Ureter (tissue), 1 donor: Measurements from ENCODE around the gene UBE2D4. TPM values are rescaled to one million over a fixed set of nuclear protein-coding genes. Genes with fewer than 3 reads are reported as not detected.
"Not testable (repeated sequence)": the region's sequence is repeated elsewhere in the genome, so short reads cannot be mapped to it uniquely, and the experiment has no call there.

Experiments
- DNase-seq: peaks from one replicate; pipeline ENCODE4 v3.0.0-alpha.2; 2020; ENCODE audit warnings: low spot score
- total RNA-seq: library from RNA; stranded (reverse); gene quantifications from one replicate; pipeline ENCODE4 v1.2.4, GENCODE V29; 2023
- donor health status: DM: yes; HTN: yes; CAD: no.

The UBE2D4 gene
- total RNA-seq, 1 donor from 2014 or later: 27.4 TPM

DNA sequence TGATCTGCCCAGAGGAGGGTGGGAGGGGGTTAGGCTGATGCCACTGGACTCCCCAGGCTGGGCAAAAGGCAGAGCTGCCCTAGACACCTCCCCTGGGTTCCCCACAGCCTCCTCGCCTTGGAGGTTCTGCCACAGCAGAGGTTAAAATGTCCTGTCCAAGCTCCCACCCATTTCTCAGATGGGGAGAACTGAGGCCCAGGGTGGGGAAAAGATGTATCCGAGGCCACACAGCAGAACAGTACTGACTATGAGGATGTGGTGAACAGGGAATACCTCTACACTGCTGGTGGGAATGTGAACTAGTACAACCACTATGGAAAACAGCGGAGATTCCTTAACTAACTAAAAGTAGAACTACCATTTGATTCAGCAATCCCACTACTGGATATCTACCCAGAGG lies 40.2 kb downstream of the UBE2D4 start:
- DNase-seq: not testable (repeated sequence)

DNA sequence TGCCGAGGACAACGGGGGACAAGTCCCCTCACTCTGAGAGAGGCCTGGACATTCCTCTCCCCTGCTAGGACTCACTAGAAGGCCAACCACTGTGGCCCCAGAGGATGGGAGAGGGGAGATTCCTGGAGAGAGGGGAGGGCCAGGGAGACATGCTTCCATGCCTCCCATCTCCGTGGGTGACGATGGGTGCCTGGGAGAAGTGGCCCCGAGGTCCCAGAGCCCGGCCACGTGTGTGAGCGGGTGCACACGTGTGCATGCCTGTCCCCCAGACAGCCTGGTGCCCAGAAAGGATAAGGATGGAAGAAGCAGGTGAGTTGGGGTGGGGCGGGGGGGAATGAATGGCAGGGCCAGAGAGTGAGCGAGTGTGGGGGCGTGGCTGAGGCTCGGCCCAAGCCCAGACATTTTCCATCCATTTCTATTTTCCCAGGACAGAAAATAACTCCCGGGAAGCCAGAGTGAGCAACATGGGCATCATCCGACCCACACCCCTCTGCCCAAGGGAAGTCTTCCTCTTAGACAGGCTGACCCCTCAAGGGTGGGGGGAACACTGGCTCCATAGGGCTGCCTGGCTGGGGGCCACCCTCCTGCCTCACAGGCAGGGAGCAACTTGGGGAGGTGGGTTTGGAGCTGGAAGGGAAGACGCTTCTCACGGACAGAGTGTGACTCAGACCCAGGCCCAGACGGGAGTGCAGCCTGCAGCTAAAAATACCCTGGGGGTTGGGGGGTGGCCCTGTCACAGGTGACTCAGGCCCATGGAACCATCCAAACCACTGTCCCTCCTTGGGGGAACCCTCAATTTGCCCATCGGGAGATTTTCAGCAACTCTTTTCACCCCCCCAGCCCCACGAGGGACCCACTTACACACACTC lies 42.2 kb downstream of the UBE2D4 start:
- not testable (repeated sequence) for DNase-seq

DNA sequence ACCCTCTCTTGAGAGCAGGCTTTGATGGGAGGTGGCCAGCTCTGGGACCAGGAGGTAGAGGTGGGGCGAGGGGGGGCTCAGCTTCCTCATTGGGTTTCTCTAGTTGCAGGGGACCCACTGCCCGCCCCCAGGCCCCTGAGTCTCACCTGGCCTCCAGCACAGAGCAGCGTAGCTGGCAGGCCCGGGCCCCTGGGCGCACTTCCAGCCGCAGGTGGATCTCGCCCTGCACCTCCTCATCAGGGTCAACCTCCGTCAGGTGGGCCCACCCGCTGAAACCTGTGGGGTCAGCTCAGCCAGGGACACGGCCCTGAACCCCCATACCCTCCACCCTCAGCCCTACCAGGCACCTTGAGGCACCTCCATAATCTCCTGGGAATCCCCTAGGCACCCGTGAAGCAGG lies 43.4 kb downstream of the UBE2D4 start:
- not testable (repeated sequence) for DNase-seq

DNA sequence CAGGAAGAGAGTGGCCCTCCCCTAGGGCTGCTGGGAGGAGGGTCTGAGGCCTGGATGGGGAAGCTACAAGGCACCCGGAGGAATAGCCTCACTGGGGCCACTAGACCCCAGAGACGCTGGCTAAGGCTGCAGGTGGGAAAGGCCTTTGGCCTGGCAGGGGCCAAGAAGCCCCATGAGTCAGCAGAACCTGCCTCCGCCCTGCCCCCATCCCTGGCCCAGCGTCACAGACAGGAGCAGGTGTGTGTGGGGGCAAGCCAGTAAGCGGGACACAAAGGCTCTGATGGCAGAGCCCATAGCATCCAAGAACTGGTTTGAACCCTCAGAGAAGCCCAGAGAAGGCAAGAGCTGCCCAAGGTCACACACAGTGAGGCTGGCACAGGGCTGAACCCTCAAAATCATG lies 44.5 kb downstream of the UBE2D4 start:
- not testable (repeated sequence) for DNase-seq

DNA sequence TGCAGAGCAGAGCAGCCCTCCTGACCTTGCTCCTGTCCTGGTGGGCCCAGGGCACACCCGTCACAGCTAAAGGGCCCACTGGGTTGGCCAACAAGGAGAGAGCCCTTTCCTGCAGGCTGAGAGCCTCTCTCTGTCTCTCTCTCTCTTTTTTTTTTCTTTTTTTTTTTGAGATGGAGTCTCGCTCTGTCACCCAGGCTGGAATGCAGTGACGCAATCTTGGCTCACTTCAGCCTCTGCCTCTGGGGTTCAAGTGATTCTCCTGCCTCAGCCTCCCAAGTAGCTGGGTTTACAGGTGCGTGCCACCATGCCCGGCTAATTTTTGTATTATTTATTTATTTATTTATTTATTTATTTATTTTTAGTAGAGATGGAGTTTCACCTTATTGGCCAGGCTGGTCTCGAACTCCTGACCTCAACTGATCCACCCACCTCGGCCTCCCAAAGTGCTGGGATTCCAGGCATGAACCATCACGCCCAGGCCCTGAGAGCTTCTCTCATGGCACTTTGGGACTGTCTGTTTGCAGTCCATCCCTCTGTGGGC lies 47.9 kb downstream of the UBE2D4 start:
- not testable (repeated sequence) for DNase-seq

DNA sequence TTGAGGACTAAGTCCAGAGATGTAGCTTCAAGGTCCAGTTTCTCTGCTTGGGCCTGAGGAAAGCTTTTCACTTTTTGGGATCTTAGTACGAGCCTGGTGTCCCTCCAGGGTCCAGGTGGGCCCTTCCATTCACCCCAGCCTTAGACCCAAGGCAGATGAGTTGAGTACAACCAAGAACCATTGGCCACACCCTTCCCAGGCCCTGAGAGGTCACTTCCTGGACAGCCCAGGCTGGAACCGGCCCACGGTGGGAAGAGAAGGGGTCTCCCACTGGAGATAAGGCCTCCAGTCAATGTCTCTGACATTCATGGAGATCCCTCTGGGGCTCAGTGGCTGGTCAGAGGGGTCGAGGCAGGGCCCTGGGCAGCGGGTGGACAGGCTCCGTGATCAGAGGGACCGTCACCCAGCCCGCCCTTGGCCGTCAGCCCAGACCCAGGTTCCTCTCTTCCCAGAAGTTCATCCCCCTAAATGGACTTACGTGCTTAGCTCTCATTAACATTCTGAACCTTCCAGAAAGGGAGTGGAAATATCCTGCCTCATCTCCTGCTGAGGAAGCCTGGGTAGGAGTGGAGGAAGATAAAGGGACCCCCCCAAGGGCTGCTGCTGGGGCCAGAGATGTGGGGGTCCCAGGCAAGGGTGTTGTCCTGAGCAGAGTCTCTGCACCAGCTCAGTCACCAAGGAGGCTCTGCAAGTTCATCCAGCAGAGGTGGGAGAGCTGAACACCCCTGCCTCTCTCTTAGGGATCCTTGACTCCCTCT lies 48.7 kb downstream of the UBE2D4 start:
- not testable (repeated sequence) for DNase-seq

DNA sequence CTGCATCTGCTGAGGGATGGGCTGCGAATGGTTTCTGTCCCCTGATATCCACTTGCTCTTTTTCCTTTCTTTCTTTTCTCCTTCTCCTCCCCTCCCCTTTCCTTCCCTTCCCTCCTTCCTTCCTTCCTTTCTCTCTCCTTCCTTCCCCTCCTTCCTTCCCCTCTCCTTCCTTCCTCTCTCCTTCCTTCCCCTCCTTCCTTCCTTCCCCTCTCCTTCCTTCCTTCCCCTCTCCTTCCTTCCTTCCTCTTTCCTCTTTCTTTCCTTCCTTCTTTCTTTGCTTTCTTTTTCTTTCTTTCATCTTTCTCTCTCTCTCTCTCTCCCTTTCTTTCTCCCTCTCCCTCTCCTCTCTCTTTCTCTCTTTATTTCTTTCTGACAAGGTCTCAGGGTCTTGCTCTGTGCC lies 51.3 kb downstream of the UBE2D4 start:
- no peak for DNase-seq

DNA sequence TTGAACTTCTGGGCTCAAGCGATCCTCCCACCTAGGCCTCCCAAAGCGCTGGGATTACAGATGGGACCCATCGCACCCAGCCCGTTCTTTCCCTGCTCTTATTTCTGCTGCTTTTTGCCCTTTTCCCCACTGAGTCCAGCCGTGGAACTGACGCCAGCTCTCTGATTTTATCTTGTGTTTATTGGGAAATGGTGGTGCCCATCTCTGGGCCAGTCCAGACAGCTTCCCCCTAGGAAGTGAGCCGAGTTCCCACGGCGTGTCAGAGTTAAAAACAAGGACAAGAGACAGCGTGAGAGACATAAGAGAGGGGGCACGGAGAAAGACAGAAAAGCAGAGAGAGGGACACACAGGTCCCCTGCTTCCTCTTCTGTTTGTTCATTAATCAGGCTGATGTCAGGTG lies 51.9 kb downstream of the UBE2D4 start:
- peak; percentile 57 for DNase-seq

DNA sequence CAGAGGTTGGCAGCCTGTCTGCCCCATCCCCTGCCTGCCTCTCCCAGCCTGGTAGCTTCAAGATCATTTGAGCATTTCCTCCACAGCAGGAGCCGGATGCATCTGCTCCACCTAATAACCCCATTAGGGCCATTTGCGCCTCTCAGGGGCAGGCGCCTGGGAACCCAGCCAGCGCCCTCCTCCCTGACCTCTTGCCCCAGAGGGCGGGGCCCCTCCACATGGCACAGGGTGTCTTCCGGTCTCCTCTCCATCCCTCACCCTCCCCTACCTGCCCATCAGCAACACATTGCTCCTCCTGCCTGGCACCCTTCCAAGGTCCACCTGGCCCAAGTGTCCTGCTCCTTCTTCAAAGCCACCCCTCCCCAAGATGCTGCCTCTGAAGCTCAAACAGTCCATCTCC lies 56.6 kb downstream of the UBE2D4 start:
- not testable (repeated sequence) for DNase-seq

DNA sequence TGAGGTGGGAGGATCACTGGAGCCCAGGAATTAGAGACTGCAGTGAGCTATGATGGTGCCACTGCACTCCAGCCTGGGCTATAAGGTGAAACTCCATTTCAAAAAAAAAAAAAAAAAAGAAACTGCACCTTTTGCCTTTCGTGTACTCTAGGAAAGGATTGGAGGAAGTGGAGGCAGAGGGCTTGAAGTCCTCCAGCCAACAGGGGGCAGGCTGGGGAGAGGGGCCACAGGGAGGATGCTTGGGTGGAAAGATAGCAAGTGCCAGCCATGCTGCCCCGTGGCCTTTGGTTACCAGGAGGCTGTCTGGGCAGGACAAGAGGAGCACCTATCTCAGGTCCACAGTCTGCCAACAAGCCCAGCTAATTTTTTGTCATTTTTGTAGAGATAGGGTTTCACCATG lies 57.5 kb downstream of the UBE2D4 start:
- DNase-seq: not testable (repeated sequence)

DNA sequence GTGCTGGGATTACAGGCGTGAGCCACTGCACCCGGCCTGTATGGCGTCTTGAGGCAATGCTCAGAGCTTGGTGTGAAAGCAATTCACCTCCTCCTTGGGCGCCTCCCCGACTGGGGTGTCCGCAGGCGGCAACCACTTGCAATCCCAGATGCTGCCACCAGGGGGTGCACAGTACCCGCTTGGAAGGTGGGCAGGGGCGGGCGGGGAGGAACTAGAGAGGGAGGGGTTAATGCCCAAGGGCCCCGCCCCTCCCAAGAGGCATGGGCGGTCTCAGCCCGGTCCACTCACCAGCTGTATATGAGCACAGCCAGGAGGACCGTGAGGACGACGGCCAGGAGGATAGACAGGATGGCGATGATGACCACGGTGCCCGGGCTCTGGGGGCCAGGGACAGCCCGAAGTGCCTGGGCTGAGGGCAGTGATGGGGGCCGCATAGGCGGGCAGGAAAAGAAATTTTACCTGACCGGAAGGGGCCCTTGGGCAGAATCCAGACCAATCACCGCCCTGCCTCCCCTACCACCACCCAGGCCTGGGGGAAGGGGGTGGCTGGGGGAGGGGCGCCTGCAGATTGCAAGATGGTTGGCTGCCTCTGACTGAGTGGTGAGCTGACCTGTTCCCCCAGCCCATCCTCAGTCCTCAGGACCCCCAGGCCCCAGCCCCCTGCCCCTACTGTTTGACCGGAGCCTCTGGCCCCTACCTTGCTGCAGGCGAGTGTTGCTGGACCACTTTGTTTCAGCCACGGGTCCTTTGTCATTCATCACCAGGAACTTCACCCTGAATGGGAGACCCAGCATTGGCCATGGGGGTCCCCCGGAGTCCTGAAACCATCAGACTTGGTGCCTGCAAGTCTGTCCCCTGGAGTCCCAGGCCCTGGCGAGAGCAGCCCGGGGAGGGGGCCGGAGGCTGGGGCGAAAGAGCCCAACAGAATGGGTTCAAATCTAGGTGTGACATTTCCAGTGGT lies 59.9 kb downstream of the UBE2D4 start:
- DNase-seq: not testable (repeated sequence)

DNA sequence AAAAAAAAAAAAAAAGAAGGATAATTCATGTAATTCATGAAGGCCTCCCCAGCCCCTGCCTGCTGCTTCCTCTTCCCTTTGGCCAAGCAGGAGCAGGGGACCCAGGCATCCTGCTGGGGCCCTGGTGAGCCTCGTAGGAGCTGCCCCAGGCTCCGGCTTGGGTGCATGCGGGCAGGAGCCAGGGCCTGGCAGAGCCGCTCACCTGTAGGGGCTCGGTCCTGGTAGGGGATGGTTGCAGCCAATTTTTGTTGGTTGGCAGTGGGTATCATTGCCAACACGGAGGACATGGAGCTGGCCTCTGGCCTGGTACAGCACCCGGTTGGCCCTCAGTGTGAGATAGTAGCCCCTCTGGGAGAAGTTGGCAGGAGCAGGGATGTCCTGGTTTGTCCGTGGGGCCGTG lies 61.2 kb downstream of the UBE2D4 start:
- DNase-seq: not testable (repeated sequence)

DNA sequence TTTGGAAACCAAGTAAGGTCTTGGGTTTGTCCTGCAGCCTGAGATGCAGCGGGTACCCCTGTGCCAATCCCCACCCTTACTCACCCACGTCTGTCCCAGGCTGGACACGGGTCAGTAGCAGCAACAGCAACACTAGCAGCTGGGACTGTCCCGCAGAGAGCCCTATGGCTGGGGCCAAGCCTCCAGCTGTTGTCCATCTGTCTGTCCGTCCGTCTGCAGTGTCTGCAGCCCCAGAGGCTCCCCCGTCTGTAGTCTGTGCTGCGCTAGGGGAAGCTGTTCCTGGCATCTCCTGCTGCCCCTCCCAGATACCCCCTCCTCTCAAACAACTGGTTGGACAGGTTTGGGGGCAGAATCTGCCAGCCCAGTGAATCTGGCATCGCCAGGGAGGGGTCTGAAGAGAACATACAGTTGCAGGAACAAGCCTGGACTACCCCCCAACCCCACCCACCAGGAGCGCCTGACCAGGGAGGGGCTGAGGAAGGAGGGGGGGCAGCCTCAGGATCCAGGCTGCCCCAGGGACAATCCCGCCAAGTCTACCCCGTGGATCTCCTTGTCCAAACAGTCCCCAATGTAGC lies 63.9 kb downstream of the UBE2D4 start:
- DNase-seq: peak; percentile 74

DNA sequence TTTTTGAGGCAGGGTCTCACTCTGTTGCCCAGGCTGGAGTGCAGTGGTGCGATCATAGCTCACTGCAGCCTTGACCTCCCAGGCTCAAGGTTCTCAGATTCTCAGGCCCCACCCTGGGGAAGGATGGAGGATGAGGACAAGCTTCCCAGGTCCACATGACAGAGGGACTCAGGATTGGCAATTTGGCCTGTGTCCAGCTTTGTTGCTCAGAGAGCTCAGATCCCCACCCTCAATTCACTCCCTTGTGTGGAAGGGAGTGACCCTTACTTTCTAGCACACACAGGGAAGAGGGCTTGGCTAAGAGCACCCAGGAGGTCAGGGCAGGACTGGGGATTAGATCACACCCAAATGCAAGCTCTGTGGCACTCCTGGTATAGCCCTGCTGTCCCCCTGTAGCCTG lies 64.6 kb downstream of the UBE2D4 start:
- not testable (repeated sequence) for DNase-seq

DNA sequence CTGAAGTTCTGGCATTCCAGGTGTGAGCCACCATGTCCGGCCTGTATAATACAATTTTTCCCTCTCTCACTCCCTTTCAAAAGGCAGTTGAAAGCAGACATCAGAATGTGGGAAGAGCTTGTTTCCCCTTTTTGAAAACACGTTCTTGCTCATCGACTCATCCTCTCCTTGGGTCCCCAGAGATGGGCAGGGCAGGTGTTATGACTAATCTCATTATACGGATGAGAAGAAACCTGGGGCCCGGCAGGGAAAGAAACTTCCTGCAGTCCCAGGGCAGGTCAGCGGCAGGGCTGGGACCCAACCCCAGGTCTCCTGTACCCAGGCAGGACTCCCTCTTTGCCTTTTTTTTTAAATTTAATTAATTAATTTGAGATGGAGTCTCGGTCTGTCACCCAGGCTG lies 66.7 kb downstream of the UBE2D4 start:
- not testable (repeated sequence) for DNase-seq

DNA sequence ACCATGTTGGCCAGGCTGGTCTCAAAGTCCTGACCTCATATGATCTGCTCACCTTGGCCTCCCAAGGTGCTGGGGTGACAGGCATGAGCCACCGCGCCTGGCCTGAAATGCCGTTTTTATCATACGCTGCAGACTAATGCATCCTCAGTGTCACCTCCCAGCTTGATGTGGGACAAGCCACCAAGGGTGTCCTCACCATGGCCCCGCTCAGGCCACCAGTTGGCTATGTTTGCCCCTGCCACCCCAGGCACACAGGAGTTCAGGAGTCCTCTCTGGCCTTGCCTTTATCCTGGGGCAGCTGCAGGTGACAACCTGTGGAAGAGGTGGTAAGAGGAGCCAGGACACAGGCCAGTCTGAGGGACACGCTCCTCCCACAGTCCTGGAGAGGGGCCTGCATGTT lies 68.4 kb downstream of the UBE2D4 start:
- DNase-seq: not testable (repeated sequence)

DNA sequence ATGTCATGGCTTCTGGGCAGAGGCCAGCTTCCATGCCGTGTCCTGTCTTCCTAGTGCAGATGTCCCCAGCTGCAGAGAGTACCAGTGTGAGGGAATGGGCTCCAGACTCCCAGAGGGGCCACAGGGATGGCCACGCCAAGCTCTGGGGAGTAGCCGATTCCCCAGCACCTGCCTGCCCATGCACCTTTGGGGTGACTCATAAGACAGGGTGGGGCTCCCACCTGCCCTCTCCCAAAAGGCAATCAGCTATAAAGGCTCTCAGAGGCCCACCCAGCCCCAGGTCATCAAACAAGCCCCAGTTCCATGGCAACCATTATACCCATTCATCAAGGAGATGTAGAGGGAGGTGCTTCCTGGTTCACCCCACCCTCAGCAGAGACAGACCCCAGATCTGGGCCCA lies 71.3 kb downstream of the UBE2D4 start, which contains the start of gene SPDYE1:
TSS of gene SPDYE1 (plus strand) at position 366 of the 400 bp plus-strand sequence. CDS start 2,053 bp downstream, outside the sequence.
- DNase-seq: not testable (repeated sequence)
